Stomach smooth muscle (tissue), 2 donors: ENCODE measurements around the gene EGFR.

Experiments
- H3K27ac ChIP-seq: one replicate; pipeline ENCODE4 v1.7.0; 2013; ENCODE audit warnings: mild to moderate bottlenecking, low read length, inconsistent platforms
- H3K27me3 ChIP-seq, 2 donors: one replicate each; pipeline ENCODE4 v1.7.0; 2013; ENCODE audit warnings: low read length in 2 of 2; ENCODE audit not compliant: insufficient read depth in 2 of 2, control insufficient read depth in 1 of 2
- H3K36me3 ChIP-seq, 2 donors: one replicate each; pipeline ENCODE4 v1.7.0; 2013; ENCODE audit warnings: low read length in 2 of 2; ENCODE audit not compliant: control insufficient read depth in 2 of 2, insufficient read depth in 2 of 2
- H3K4me1 ChIP-seq: one replicate; pipeline ENCODE4 v1.7.0; 2013; ENCODE audit warnings: low read length; ENCODE audit not compliant: control insufficient read depth, insufficient read depth
- H3K4me3 ChIP-seq, 2 donors: one replicate each; pipeline ENCODE4 v1.7.0; 2013; ENCODE audit warnings: low read length in 2 of 2
- H3K9ac ChIP-seq, 2 donors: one replicate each; pipeline ENCODE4 v1.7.0; 2013; ENCODE audit warnings: low read length in 2 of 2, mild to moderate bottlenecking in 1 of 2
- H3K9me3 ChIP-seq, 2 donors: one replicate each; pipeline ENCODE4 v1.7.0; 2013; ENCODE audit warnings: low read length in 2 of 2; ENCODE audit not compliant: control insufficient read depth in 2 of 2
- donor health status: healthy.
- donor health status: Pancreatic carcinoma.

The EGFR gene

GRCh38 chr7:55223023-55223422 is 204.2 kb downstream of the EGFR start:
- H3K4me1 ChIP-seq = no peaks in the 10 kb centered on the region
- H3K27ac ChIP-seq = no peak overlapping the region
- H3K36me3 ChIP-seq = no peaks in the 10 kb centered on the region
- H3K4me3 ChIP-seq = no peak overlapping the region
- no peaks in the 10 kb centered on the region for H3K27me3 ChIP-seq
- no peaks in the 10 kb centered on the region for H3K9me3 ChIP-seq
- H3K9ac ChIP-seq = no peak overlapping the region

GRCh38 chr7:55224111-55224510 is 205.3 kb downstream of the EGFR start:
- H3K27ac ChIP-seq = no peak overlapping the region
- no peak overlapping the region for H3K4me3 ChIP-seq
- peaks cover 0 to 3% of the 10 kb centered on the region in 2 donors for H3K9me3 ChIP-seq
- H3K27me3 ChIP-seq = no peaks in the 10 kb centered on the region
- H3K36me3 ChIP-seq = no peaks in the 10 kb centered on the region
- H3K9ac ChIP-seq = no peak overlapping the region
- no peaks in the 10 kb centered on the region for H3K4me1 ChIP-seq

GRCh38 chr7:55224810-55225209 is 206.0 kb downstream of the EGFR start:
- no peaks in the 10 kb centered on the region for H3K4me1 ChIP-seq
- H3K27me3 ChIP-seq = no peaks in the 10 kb centered on the region
- peaks cover 0 to 3% of the 10 kb centered on the region in 2 donors for H3K9me3 ChIP-seq
- H3K27ac ChIP-seq = no peak overlapping the region
- no peak overlapping the region for H3K4me3 ChIP-seq
- H3K36me3 ChIP-seq = no peaks in the 10 kb centered on the region
- no peak overlapping the region for H3K9ac ChIP-seq

GRCh38 chr7:55230014-55230413 is 211.2 kb downstream of the EGFR start:
- Histone ChIP-seq H3K36me3 (no peaks in the 10 kb centered on the region), H3K9me3 (peaks cover 0 to 3% of the 10 kb centered on the region in 2 donors), H3K4me3 (no peak overlapping the region), H3K27me3 (no peaks in the 10 kb centered on the region), H3K4me1 (no peaks in the 10 kb centered on the region), H3K27ac (no peak overlapping the region), H3K9ac (no peak overlapping the region)

GRCh38 chr7:55231736-55232280 is 213.0 kb downstream of the EGFR start:
- Histone ChIP-seq H3K9ac (no peak overlapping the region), H3K36me3 (no peaks in the 10 kb centered on the region), H3K4me3 (no peak overlapping the region), H3K9me3 (peaks cover 0 to 3% of the 10 kb centered on the region in 2 donors), H3K4me1 (no peaks in the 10 kb centered on the region), H3K27ac (no peak overlapping the region), H3K27me3 (no peaks in the 10 kb centered on the region)

- H3K9me3 ChIP-seq = peaks cover 0 to 3% of the 10 kb centered on the region in 2 donors
Observed at GRCh38 chr7:55233001-55233400, 214.2 kb downstream of the EGFR start.

GRCh38 chr7:55234408-55234807 is 215.6 kb downstream of the EGFR start:
- H3K36me3 ChIP-seq = no peaks in the 10 kb centered on the region

More at GRCh38 chr7:55233001-55233400, 214.2 kb downstream of the EGFR start:
- no peak overlapping the region for H3K27ac ChIP-seq
- H3K27me3 ChIP-seq = no peaks in the 10 kb centered on the region
- H3K4me1 ChIP-seq = no peaks in the 10 kb centered on the region
- H3K4me3 ChIP-seq = no peak overlapping the region
- no peaks in the 10 kb centered on the region for H3K36me3 ChIP-seq
- no peak overlapping the region for H3K9ac ChIP-seq

GRCh38 chr7:55235115-55235514 is 216.3 kb downstream of the EGFR start:
- no peak overlapping the region for H3K27ac ChIP-seq
- H3K27me3 ChIP-seq = peaks cover 0 to 2% of the 10 kb centered on the region in 2 donors
- H3K4me3 ChIP-seq = no peak overlapping the region
- H3K9me3 ChIP-seq = no peaks in the 10 kb centered on the region
- H3K36me3 ChIP-seq = no peaks in the 10 kb centered on the region
- no peaks in the 10 kb centered on the region for H3K4me1 ChIP-seq
- H3K9ac ChIP-seq = no peak overlapping the region

More at GRCh38 chr7:55234408-55234807, 215.6 kb downstream of the EGFR start:
- Histone ChIP-seq H3K4me3 (no peak overlapping the region), H3K27ac (no peak overlapping the region), H3K9ac (no peak overlapping the region), H3K9me3 (no peaks in the 10 kb centered on the region), H3K27me3 (peaks cover 0 to 2% of the 10 kb centered on the region in 2 donors), H3K4me1 (no peaks in the 10 kb centered on the region)

GRCh38 chr7:55235801-55236200 is 217.0 kb downstream of the EGFR start:
- H3K27me3 ChIP-seq = peaks cover 0 to 2% of the 10 kb centered on the region in 2 donors
- H3K9me3 ChIP-seq = no peaks in the 10 kb centered on the region
- H3K36me3 ChIP-seq = no peaks in the 10 kb centered on the region
- H3K27ac ChIP-seq = no peak overlapping the region
- no peak overlapping the region for H3K9ac ChIP-seq
- H3K4me1 ChIP-seq = no peaks in the 10 kb centered on the region
- H3K4me3 ChIP-seq = no peak overlapping the region

- Histone ChIP-seq H3K9ac (no peak overlapping the region), H3K27me3 (peaks cover 0 to 2% of the 10 kb centered on the region in 2 donors), H3K36me3 (no peaks in the 10 kb centered on the region), H3K27ac (no peak overlapping the region), H3K4me1 (no peaks in the 10 kb centered on the region), H3K9me3 (no peaks in the 10 kb centered on the region), H3K4me3 (no peak overlapping the region)
Observed at GRCh38 chr7:55236476-55236875, 217.7 kb downstream of the EGFR start.

- H3K27me3 ChIP-seq = peaks cover 0 to 2% of the 10 kb centered on the region in 2 donors
- H3K9ac ChIP-seq = no peak overlapping the region
- H3K4me1 ChIP-seq = no peaks in the 10 kb centered on the region
- H3K36me3 ChIP-seq = no peaks in the 10 kb centered on the region
- no peak overlapping the region for H3K4me3 ChIP-seq
- no peaks in the 10 kb centered on the region for H3K9me3 ChIP-seq
- H3K27ac ChIP-seq = no peak overlapping the region
Observed at GRCh38 chr7:55237156-55237893, 218.5 kb downstream of the EGFR start.
